Epithelial cell of esophagus (primary cell): ENCODE measurements around the gene ANKFN1.

Experiments used
- DNase-seq: peaks from one replicate; pipeline ENCODE4 v3.0.0; 2010; ENCODE audit warnings: low read depth
- H3K4me3 ChIP-seq: 2 replicates; pipeline ENCODE4 v1.5.1; 2011; ENCODE audit warnings: mild to moderate bottlenecking, low read length, control low read depth
- CTCF ChIP-seq: IDR thresholded peaks from 2 replicates; pipeline ENCODE4 v1.5.1; 2011; ENCODE audit warnings: low read depth, mild to moderate bottlenecking, low read length, control low read depth, inconsistent platforms; ENCODE audit not compliant: insufficient read depth; ENCODE audit errors: missing control alignments

Gene ANKFN1

GRCh38 chr17:56424543-56425044, 271.3 kb downstream of the ANKFN1 start:
- TF ChIP-seq CTCF: no peak
- no peak for DNase-seq
- no peak overlapping the region for H3K4me3 ChIP-seq

GRCh38 chr17:56425483-56425882, 272.2 kb downstream of the ANKFN1 start:
- no peak for DNase-seq
- no peak overlapping the region for H3K4me3 ChIP-seq
- TF ChIP-seq CTCF: no peak

- no peak overlapping the region for H3K4me3 ChIP-seq
- DNase-seq: no peak
- TF ChIP-seq CTCF: no peak
Measured at GRCh38 chr17:56426901-56427300, 273.6 kb downstream of the ANKFN1 start.

- H3K4me3 ChIP-seq: no peak overlapping the region
- no peak for DNase-seq
- TF ChIP-seq CTCF: no peak
Measured at GRCh38 chr17:56431736-56432135, 278.5 kb downstream of the ANKFN1 start.

- no peak overlapping the region for H3K4me3 ChIP-seq
- DNase-seq: no peak
- TF ChIP-seq CTCF: no peak
Measured at GRCh38 chr17:56432443-56432842, 279.2 kb downstream of the ANKFN1 start.

GRCh38 chr17:56434610-56435009, 281.3 kb downstream of the ANKFN1 start:
- DNase-seq: no peak
- TF ChIP-seq CTCF: no peak
- no peak overlapping the region for H3K4me3 ChIP-seq

GRCh38 chr17:56436142-56436541, 282.9 kb downstream of the ANKFN1 start:
- H3K4me3 ChIP-seq: no peak overlapping the region
- no peak for DNase-seq
- no peak for TF ChIP-seq CTCF
